H9 (cell line): ENCODE data around the gene ZC3H8. TPM values are rescaled to one million over a fixed set of nuclear protein-coding genes. Genes with fewer than 3 reads are reported as not detected.
A peak's percentile ranks its signal among the peaks of the same experiment; 100 is the strongest.

ENCODE experiments used
- DNase-seq: peaks from one replicate; pipeline ENCODE4 v3.0.0-alpha.2; 2017
- H2AFZ ChIP-seq: one replicate; pipeline ENCODE4 v1.6.1; 2013; ENCODE audit warnings: mild to moderate bottlenecking, low read length, control low read depth, moderate library complexity
- H2AK5ac ChIP-seq: 2 replicates; pipeline ENCODE4 v1.6.1; 2013; ENCODE audit warnings: low read length, control low read depth, mixed read lengths; ENCODE audit not compliant: insufficient read length
- H2BK120ac ChIP-seq: one replicate; pipeline ENCODE4 v1.6.1; 2013; ENCODE audit warnings: low read depth, mild to moderate bottlenecking, low read length, control low read depth, inconsistent platforms; ENCODE audit not compliant: poor library complexity, severe bottlenecking
- H2BK12ac ChIP-seq: 2 replicates; pipeline ENCODE4 v1.6.1; 2013; ENCODE audit warnings: low read length, control low read depth, mixed read lengths, low read depth; ENCODE audit not compliant: insufficient read length
- H2BK15ac ChIP-seq: 2 replicates; pipeline ENCODE4 v1.6.1; 2013; ENCODE audit warnings: low read depth, low read length, control low read depth
- H2BK20ac ChIP-seq: one replicate; pipeline ENCODE4 v1.6.1; 2013; ENCODE audit warnings: low read depth, mild to moderate bottlenecking, low read length, control low read depth, inconsistent platforms; ENCODE audit not compliant: poor library complexity, severe bottlenecking
- H2BK5ac ChIP-seq: 2 replicates; pipeline ENCODE4 v1.6.1; 2013; ENCODE audit warnings: low read length, control low read depth, mixed read lengths; ENCODE audit not compliant: insufficient read length
- H3K14ac ChIP-seq: 2 replicates; pipeline ENCODE4 v1.6.1; 2013; ENCODE audit warnings: low read length, control low read depth; ENCODE audit not compliant: insufficient read depth
- H3K18ac ChIP-seq: 2 replicates; pipeline ENCODE4 v1.6.1; 2013; ENCODE audit warnings: low read depth, mild to moderate bottlenecking, mixed read lengths, low read length, control low read depth; ENCODE audit not compliant: insufficient read length
- H3K23ac ChIP-seq: 2 replicates; pipeline ENCODE4 v1.6.1; 2013; ENCODE audit warnings: low read length, control low read depth, mixed read lengths, low read depth; ENCODE audit not compliant: insufficient read length
- H3K23me2 ChIP-seq: 2 replicates; pipeline ENCODE4 v1.6.1; 2013; ENCODE audit warnings: low read depth, mild to moderate bottlenecking, mixed read lengths, low read length, control low read depth; ENCODE audit not compliant: insufficient read length, poor library complexity, severe bottlenecking
- H3K27ac ChIP-seq: 2 replicates; pipeline ENCODE4 v1.5.1; 2013; ENCODE audit warnings: low read length, control low read depth, mixed read lengths, low read depth; ENCODE audit not compliant: insufficient read length
- H3K27me3 ChIP-seq: 2 replicates; pipeline ENCODE4 v1.6.1; 2013; ENCODE audit warnings: low read length, control low read depth, inconsistent platforms; ENCODE audit not compliant: insufficient read depth
- H3K4ac ChIP-seq: 2 replicates; pipeline ENCODE4 v1.6.1; 2013; ENCODE audit warnings: low read depth, mild to moderate bottlenecking, control low read depth, inconsistent platforms, low read length, moderate library complexity
- H3K4me1 ChIP-seq: 2 replicates; pipeline ENCODE4 v1.6.1; 2013; ENCODE audit warnings: low read length, control low read depth, inconsistent platforms; ENCODE audit not compliant: insufficient read depth
- H3K4me2 ChIP-seq: 2 replicates; pipeline ENCODE4 v1.6.1; 2013; ENCODE audit warnings: low read length, control low read depth, mixed read lengths; ENCODE audit not compliant: insufficient read length, insufficient read depth
- H3K56ac ChIP-seq: 2 replicates; pipeline ENCODE4 v1.6.1; 2013; ENCODE audit warnings: low read depth, mild to moderate bottlenecking, mixed read lengths, low read length, control low read depth; ENCODE audit not compliant: insufficient read length
- H3K79me1 ChIP-seq: 2 replicates; pipeline ENCODE4 v1.6.1; 2013; ENCODE audit warnings: low read depth, mild to moderate bottlenecking, moderate library complexity, low read length, control low read depth, inconsistent platforms; ENCODE audit not compliant: insufficient read depth, poor library complexity, severe bottlenecking
- H3K79me2 ChIP-seq: 2 replicates; pipeline ENCODE4 v1.6.1; 2013; ENCODE audit warnings: low read length, control low read depth, inconsistent platforms; ENCODE audit not compliant: insufficient read depth
- H3K9ac ChIP-seq: 2 replicates; pipeline ENCODE4 v1.6.1; 2013; ENCODE audit warnings: low read length, control low read depth, mixed read lengths; ENCODE audit not compliant: insufficient read length; ENCODE audit errors: extremely low read depth
- H3K9me3 ChIP-seq: one replicate; pipeline ENCODE4 v1.6.1; 2013; ENCODE audit warnings: low read depth, low read length, inconsistent platforms; ENCODE audit not compliant: control insufficient read depth
- H3T11ph ChIP-seq: one replicate; pipeline ENCODE4 v1.6.1; 2013; ENCODE audit warnings: mild to moderate bottlenecking, low read length, control low read depth, inconsistent platforms
- H4K20me1 ChIP-seq: one replicate; pipeline ENCODE4 v1.6.1; 2013; ENCODE audit not compliant: control insufficient read depth, insufficient read length, insufficient read depth
- H4K5ac ChIP-seq: 2 replicates; pipeline ENCODE4 v1.6.1; 2013; ENCODE audit warnings: low read depth, mild to moderate bottlenecking, mixed read lengths, low read length, control low read depth; ENCODE audit not compliant: insufficient read length
- H4K8ac ChIP-seq: replicated peaks from 2 replicates; pipeline ENCODE4 v1.6.1; 2013; ENCODE audit warnings: low read length, control low read depth, mixed read lengths, low read depth; ENCODE audit not compliant: insufficient read length
- H4K91ac ChIP-seq: 2 replicates; pipeline ENCODE4 v1.6.1; 2013; ENCODE audit warnings: low read depth, mild to moderate bottlenecking, moderate library complexity, mixed read lengths, low read length, control low read depth; ENCODE audit not compliant: insufficient read length
- H3K27ac Mint-ChIP-seq, 3 experiments: 2 replicates in 2 of 3; 3 replicates in 1 of 3; pipeline ENCODE4 v1.8.0; 2020 to 2021; ENCODE audit warnings: mixed read lengths in 3 of 3, mild to moderate bottlenecking in 1 of 3, moderate library complexity in 1 of 3
- H3K27me3 Mint-ChIP-seq: 2 replicates; pipeline ENCODE4 v1.8.0; 2021; ENCODE audit warnings: low read depth, mild to moderate bottlenecking, moderate library complexity, mixed read lengths
- H3K36me3 Mint-ChIP-seq, 3 experiments: 2 replicates in 2 of 3; 3 replicates in 1 of 3; pipeline ENCODE4 v1.8.0; 2020 to 2021; ENCODE audit warnings: low read depth in 3 of 3, mixed read lengths in 3 of 3; ENCODE audit not compliant: insufficient read depth in 1 of 3
- H3K4me1 Mint-ChIP-seq, 2 experiments: 2 replicates each; pipeline ENCODE4 v1.8.0; 2020; ENCODE audit warnings: mixed read lengths in 2 of 2
- H3K4me3 Mint-ChIP-seq, 2 experiments: 2 replicates in 1 of 2; 3 replicates in 1 of 2; pipeline ENCODE4 v1.8.0; 2020 to 2021; ENCODE audit warnings: mild to moderate bottlenecking in 2 of 2, mixed read lengths in 2 of 2, moderate library complexity in 1 of 2
- H3K9me3 Mint-ChIP-seq, 2 experiments: 2 replicates in 1 of 2; 3 replicates in 1 of 2; pipeline ENCODE4 v1.8.0; 2020; ENCODE audit warnings: mild to moderate bottlenecking in 2 of 2, mixed read lengths in 2 of 2, moderate library complexity in 1 of 2
- CTCF ChIP-seq: fragments of 200-600 bp; sonication (generic); conservative IDR thresholded peaks from 3 replicates; pipeline ENCODE4 v1.8.0; 2021; ENCODE audit warnings: antibody characterized with exemption, mild to moderate bottlenecking
- WGBS: extraction: QIAGEN DNeasy Blood & Tissue Kit; methylation state at CpG from one replicate; pipeline ENCODE4 v1.1.7; 2013; ENCODE audit warnings: missing lambda C conversion rate, low lambda C conversion rate, mixed read lengths; ENCODE audit not compliant: insufficient read length; ENCODE audit errors: extremely low coverage; 5-methylcytosine and 5-hydroxymethylcytosine counted together
- total RNA-seq: library from RNA; stranded (reverse); gene quantifications from 2 replicates; pipeline ENCODE4 v1.2.1, GENCODE V29; 2021

The ZC3H8 gene
- total RNA-seq, 1 experiment from 2014 or later = 6.9 TPM

- Mint-ChIP-seq H3K4me3 (peak overlapping the region; percentile 25 to 27; a peak in 3 of 5 replicates), H3K36me3 (peaks cover 0 to 17% (median 6%) of the 10 kb centered on the region in 3 experiments; a peak in 4 of 7 replicates), H3K27ac (peak overlapping the region in 2 of 3 experiments; percentile 41 to 83; a peak in 3 of 7 replicates), H3K9me3 (peaks cover 16 to 19% of the 10 kb centered on the region in 2 experiments), H3K4me1 (peaks cover 4 to 15% of the 10 kb centered on the region in 2 experiments), H3K27me3 (peaks cover 3% of the 10 kb centered on the region; the same call in 1 of the 2 replicates)
- Histone ChIP-seq H3K9me3 (no peaks in the 10 kb centered on the region), H2BK5ac (no peak overlapping the region), H4K20me1 (no peaks in the 10 kb centered on the region), H3K79me1 (no peaks in the 10 kb centered on the region), H4K5ac (no peak overlapping the region), H3K27me3 (no peaks in the 10 kb centered on the region), H2AK5ac (no peak overlapping the region), H3K27ac (no peak overlapping the region), H3K23ac (no peak overlapping the region), H3K4me2 (peak overlapping the region; percentile 25), H3K4ac (no peak overlapping the region), H3K14ac (no peak overlapping the region), H3K56ac (no peak overlapping the region), H2BK15ac (no peak overlapping the region), H3K23me2 (no peaks in the 10 kb centered on the region), H4K91ac (no peak overlapping the region), H3K4me1 (peaks cover 4% of the 10 kb centered on the region; the same call in 1 of the 2 replicates), H3K79me2 (no peaks in the 10 kb centered on the region), H3K9ac (no peak overlapping the region), H2AFZ (peak overlapping the region; percentile 79), H3T11ph (no peak overlapping the region), H2BK20ac (no peak overlapping the region), H2BK12ac (no peak overlapping the region), H3K18ac (no peak overlapping the region), H2BK120ac (no peak overlapping the region), H4K8ac (no peak overlapping the region)
- peak; percentile 97 for TF ChIP-seq CTCF
- peak; percentile 83 for DNase-seq
- WGBS = no CpG with 5 or more reads among the region's 15 CpGs
Observed at GRCh38 chr2:112259509-112260294, 4.9 kb upstream of the ZC3H8 start.
